Astrocyte of the spinal cord (primary cell): ENCODE data around the gene DTHD1.

Experiments used
- DNase-seq: peaks from one replicate; pipeline ENCODE4 v3.0.0; 2011; ENCODE audit warnings: low read depth, low spot score
- H3K4me3 ChIP-seq: 2 replicates; pipeline ENCODE4 v1.5.1; 2011; ENCODE audit warnings: low read depth, mild to moderate bottlenecking, low read length, moderate library complexity
- in situ Hi-C: cut with HindIII; loops from 2 replicates; pipeline ENCODE4 v1.10.0; 2017; ENCODE audit warnings: low sequenced_read_pairs
- TF ChIP-seq, protein P1 (sequence below): IDR thresholded peaks from 2 replicates; pipeline ENCODE4 v1.5.1; 2012; ENCODE audit warnings: low read depth, mild to moderate bottlenecking, low read length, inconsistent platforms

The DTHD1 gene

GRCh38 chr4:36392916-36393315 is 111.5 kb downstream of the DTHD1 start:
- no peak for DNase-seq
- H3K4me3 ChIP-seq = no peak overlapping the region
- TF ChIP-seq, protein P1, sequence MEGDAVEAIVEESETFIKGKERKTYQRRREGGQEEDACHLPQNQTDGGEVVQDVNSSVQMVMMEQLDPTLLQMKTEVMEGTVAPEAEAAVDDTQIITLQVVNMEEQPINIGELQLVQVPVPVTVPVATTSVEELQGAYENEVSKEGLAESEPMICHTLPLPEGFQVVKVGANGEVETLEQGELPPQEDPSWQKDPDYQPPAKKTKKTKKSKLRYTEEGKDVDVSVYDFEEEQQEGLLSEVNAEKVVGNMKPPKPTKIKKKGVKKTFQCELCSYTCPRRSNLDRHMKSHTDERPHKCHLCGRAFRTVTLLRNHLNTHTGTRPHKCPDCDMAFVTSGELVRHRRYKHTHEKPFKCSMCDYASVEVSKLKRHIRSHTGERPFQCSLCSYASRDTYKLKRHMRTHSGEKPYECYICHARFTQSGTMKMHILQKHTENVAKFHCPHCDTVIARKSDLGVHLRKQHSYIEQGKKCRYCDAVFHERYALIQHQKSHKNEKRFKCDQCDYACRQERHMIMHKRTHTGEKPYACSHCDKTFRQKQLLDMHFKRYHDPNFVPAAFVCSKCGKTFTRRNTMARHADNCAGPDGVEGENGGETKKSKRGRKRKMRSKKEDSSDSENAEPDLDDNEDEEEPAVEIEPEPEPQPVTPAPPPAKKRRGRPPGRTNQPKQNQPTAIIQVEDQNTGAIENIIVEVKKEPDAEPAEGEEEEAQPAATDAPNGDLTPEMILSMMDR = no peak
- in situ Hi-C loops = no loop called here
